Kidney (tissue), 14 donors: ENCODE data around the gene IQSEC2. TPM values are rescaled to one million over a fixed set of nuclear protein-coding genes. Genes with fewer than 3 reads are reported as not detected.

Experiments
- DNase-seq, 5 donors: peaks; one replicate each; pipeline ENCODE4 v3.0.0-alpha.2; 2013 to 2020
- FAIRE-seq: peaks from 2 replicates; lab custom pipeline; 2012; peaks lifted over from hg19 to GRCh38; lab: Jason Lieb, UNC
- H3K27ac ChIP-seq, 2 donors: one replicate each; pipeline ENCODE4 v1.7.0; 2013; ENCODE audit warnings: low read depth in 2 of 2, low read length in 2 of 2, inconsistent platforms in 1 of 2
- H3K27me3 ChIP-seq: one replicate; pipeline ENCODE4 v1.7.1; 2013; ENCODE audit warnings: low read length, inconsistent platforms; ENCODE audit not compliant: control insufficient read depth, insufficient read depth
- H3K36me3 ChIP-seq, 3 donors: one replicate each; pipeline versions ENCODE4 v1.7.0 to v1.7.1; 2013; ENCODE audit warnings: low read length in 3 of 3, control low read depth in 1 of 3, inconsistent platforms in 1 of 3; ENCODE audit not compliant: insufficient read depth in 3 of 3, control insufficient read depth in 2 of 3
- H3K4me1 ChIP-seq, 3 donors: one replicate each; pipeline versions ENCODE4 v1.7.0 to v1.7.1; 2013; ENCODE audit warnings: low read length in 3 of 3, inconsistent platforms in 1 of 3, low read depth in 1 of 3; ENCODE audit not compliant: control insufficient read depth in 2 of 3, insufficient read depth in 2 of 3
- H3K4me3 ChIP-seq, 3 donors: one replicate each; pipeline versions ENCODE4 v1.7.0 to v1.8.1; 2013; ENCODE audit warnings: low read length in 3 of 3, control low read depth in 1 of 3, inconsistent platforms in 1 of 3
- H3K9ac ChIP-seq, 3 donors: one replicate each; pipeline versions ENCODE4 v1.7.0 to v1.7.1; 2013; ENCODE audit warnings: low read length in 3 of 3, control low read depth in 1 of 3, inconsistent platforms in 1 of 3
- H3K9me3 ChIP-seq, 3 donors: one replicate each; pipeline versions ENCODE4 v1.7.0 to v1.7.1; 2013; ENCODE audit warnings: low read length in 3 of 3, control low read depth in 1 of 3, inconsistent platforms in 1 of 3; ENCODE audit not compliant: control insufficient read depth in 2 of 3, insufficient read depth in 1 of 3
- CTCF ChIP-seq: IDR thresholded peaks from 3 replicates; pipeline ENCODE4 v1.5.1; 2012; ENCODE audit warnings: mild to moderate bottlenecking, moderate library complexity, borderline replicate concordance; ENCODE audit not compliant: insufficient read depth; ENCODE audit errors: extremely low read depth
- intact Hi-C: fragments of 100-400 bp; cut with DNase I; formaldehyde crosslinking; loops from one replicate; pipeline ENCODE4 v1.11.1; 2022
- polyA plus RNA-seq: library from polyadenylated mRNA; stranded (reverse); fragments of 350-450 nt; fragmentation: Illumina TruSeq; extraction: RNeasy Lipid Tissue Mini Kit (QIAGEN cat#74804); gene quantifications from one replicate; pipeline ENCODE4 v1.2.3, GENCODE V29; 2014; ENCODE audit warnings: low read depth, low replicate concordance; ENCODE audit not compliant: insufficient read depth
- total RNA-seq: library from RNA; stranded (reverse); fragmentation: NEBNext Ultra II Directional; extraction: Animal tissue kit (Norgen Biotek cat#: 25700); gene quantifications from one replicate; pipeline ENCODE4 v1.2.1, GENCODE V29; 2021
- donor health status: control.
- donor health status: control.
- donor health status: control.
- donor health status: control.
- donor health status: control.
- donor health status: DM: yes; HTN: yes; CAD: no.
- donor health status: Normal renal cell carcinoma (clear cell type).

The IQSEC2 gene
- total and polyA plus RNA-seq, 2 donors from 2014 or later = 20.9 to 56.2 TPM

GRCh38 chrX:53256446-53257041, 24.8 kb downstream of the IQSEC2 start:
- intact Hi-C loops = no loop called here
- H3K27me3 ChIP-seq = peaks cover 3% of the 10 kb centered on the region
- no peak for FAIRE-seq
- no peak overlapping the region for H3K4me3 ChIP-seq
- no peak overlapping the region for H3K9ac ChIP-seq
- TF ChIP-seq CTCF = no peak
- no peak overlapping the region for H3K27ac ChIP-seq
- H3K36me3 ChIP-seq = no peaks in the 10 kb centered on the region
- peak in 3 of 5 donors; percentile 16 to 27 (median 27) for DNase-seq
- no peaks in the 10 kb centered on the region for H3K4me1 ChIP-seq
- no peaks in the 10 kb centered on the region for H3K9me3 ChIP-seq

DNA sequence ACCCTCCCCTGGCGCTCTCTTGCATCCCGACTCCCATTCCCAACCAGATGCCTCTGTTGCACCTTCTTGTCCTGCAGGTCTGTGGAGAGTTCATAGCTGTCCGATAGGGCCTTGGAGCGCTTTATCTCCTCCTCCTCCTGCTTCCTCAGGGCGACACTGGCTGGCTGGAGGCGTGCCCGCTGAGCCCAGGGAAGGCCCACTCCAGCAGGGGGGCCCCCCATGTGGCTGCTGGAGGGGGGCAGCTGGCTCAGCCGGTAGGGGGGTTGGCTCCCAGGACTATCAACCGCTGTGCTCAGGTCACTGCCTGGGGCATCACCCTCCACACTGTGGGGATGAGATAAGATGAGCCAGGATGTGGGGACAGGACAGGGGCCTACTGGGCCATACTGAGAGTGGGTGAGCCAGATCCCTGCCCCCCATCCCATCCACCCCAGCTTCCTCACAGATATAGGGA, 25.6 kb downstream of the IQSEC2 start:
- no peaks in the 10 kb centered on the region for H3K4me1 ChIP-seq
- no peaks in the 10 kb centered on the region for H3K9me3 ChIP-seq
- intact Hi-C loops = no loop called here
- FAIRE-seq = no peak
- DNase-seq = no peak
- no peak overlapping the region for H3K27ac ChIP-seq
- no peak for TF ChIP-seq CTCF
- no peaks in the 10 kb centered on the region for H3K36me3 ChIP-seq
- no peak overlapping the region for H3K4me3 ChIP-seq
- H3K9ac ChIP-seq = no peak overlapping the region
- peaks cover 3% of the 10 kb centered on the region for H3K27me3 ChIP-seq

- no peaks in the 10 kb centered on the region for H3K4me1 ChIP-seq
- no peak overlapping the region for H3K27ac ChIP-seq
- TF ChIP-seq CTCF = no peak
- intact Hi-C loops = no loop called here
- H3K4me3 ChIP-seq = no peak overlapping the region
- no peaks in the 10 kb centered on the region for H3K36me3 ChIP-seq
- DNase-seq (no peak), FAIRE-seq (no peak)
- no peak overlapping the region for H3K9ac ChIP-seq
- peaks cover 3% of the 10 kb centered on the region for H3K27me3 ChIP-seq
- no peaks in the 10 kb centered on the region for H3K9me3 ChIP-seq
These were observed 26.6 kb downstream of the IQSEC2 start for GRCh38 chrX:53254570-53255461.
